GM21390 (cell line): Measurements from ENCODE around the gene DSG2.
"Not testable (repeated sequence)": the region's sequence is repeated elsewhere in the genome, so short reads cannot be mapped to it uniquely, and the experiment has no call there.

Source experiments
- ATAC-seq: cut with Tn5 transposase; IDR thresholded peaks from one replicate; pipeline ENCODE4 v1.9.1; 2021; ENCODE audit not compliant: unreplicated experiment

DSG2 gene

DNA sequence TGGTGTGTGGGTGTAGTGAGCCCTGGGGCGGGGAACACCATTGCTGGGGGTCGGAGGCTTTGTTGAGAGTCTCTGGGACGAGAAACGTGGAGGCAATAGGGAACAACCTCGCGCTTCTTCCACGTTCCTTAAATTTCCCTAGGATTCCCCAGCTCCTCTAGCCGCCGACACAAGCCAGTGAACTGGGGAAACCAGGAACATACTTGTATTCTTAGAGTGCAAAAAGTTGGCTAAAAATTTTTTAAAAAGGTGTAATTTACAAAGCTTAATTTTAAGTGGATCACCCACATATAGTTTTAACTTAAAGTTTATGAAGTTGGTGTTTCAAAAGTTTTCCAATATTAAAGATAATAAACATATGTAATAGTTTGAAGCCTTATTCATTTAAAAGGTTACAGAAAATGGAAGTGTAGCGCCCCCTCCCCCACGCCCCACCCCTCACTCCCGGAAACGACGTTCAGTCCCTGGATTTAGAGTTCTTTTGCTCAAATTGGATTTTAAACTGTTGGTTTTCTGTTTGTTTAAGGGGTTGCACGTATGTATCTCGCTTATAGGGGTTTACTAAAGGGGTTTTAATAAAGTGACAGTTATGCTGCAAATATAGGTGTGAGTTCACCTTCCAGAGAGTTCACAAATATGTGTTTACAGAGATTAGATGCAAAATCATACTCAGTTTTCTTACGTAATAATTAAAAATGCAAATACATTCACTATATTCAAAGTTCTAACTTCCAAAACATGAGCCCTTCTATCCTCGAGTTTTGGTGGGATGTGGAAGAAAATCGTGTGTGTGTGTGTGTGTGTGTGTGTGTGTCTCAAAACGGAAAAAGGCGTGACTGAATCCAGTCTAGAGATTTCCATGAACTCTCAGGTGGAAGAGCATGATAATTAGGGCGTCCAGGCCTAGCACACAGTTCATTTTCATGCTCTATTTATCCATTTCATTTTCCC, 872 bp downstream of the DSG2 start:
- ATAC-seq = no peak

DNA sequence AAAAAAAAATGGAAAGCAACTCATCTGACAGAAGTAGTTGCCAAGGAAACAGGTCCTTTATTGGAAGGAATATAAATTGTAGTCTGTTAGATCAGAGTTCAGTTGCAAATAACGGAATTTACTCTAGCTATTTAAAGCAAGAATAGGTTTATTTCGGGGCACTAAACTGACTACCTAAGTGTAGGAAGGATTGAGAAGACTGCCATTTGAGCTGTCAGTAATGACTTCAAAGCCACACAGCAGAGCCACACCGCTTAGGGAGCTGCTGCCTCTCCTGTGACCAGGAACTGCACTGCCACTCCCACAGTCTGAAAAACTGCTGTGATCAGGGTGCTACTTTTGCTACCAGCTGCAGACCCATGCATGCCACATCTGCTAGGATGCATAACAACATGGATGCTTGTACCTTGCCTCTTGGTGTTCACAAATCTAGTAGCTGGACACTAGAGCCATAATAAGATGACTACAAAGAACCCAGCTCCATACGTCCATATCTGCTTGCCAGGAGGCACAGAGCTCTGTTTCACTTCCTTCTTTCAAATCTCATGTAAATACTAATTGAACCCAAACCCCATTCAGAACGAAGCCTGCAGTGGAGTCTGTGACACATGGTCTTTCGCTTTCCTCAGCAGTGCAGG, 2.2 kb downstream of the DSG2 start:
- ATAC-seq = peak; percentile 91

DNA sequence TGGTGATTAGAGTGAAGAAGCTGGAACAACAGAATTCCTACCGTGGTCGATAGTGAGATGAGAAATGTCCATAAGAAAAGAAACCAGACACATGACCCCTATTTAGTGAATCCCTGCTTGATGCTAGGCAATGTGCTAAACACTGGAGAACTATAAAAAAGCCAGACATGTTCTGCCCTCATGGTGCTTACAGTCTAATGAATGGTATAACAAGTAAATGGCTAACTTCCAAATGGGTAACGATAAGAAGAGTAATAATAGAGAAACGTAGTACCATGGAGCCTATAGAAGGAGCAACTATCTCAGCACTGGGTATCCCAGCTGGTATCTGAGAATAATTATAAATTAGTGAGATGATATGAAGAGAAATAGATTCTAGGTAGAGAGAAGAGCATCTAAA, 5.0 kb downstream of the DSG2 start:
- no peak for ATAC-seq

DNA sequence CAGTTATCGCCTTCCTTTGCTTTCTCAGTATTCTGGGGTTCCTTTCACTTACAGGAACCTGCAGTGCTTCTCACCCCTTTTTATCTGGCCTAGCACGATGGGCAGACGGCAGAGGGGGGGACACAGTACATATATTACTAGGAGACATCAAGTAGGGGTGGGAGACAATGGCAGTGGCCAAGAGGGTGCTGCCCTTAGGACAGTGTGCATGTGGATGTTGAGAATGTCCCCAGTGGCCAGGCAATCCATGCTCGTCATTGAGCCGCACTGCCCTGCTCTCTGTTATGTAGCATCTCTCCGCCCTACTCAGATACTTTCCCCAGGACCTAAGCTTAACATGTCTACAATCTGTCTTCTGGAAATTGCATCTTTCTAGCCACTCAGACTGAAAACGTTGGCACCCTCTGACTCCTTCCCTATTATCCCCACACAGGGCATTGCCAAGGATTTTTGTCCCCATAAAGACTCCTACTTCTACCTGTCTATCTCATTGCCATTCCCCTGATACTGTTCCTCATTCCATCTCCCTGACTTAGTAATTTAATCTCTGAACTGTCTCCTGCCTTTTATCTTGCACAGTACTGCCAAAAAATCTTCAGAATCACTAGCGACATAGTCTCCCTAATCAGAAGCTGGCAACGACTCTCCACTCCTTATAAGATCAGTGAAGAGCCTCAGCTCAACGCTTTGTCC, 6.6 kb downstream of the DSG2 start:
- no peak for ATAC-seq

DNA sequence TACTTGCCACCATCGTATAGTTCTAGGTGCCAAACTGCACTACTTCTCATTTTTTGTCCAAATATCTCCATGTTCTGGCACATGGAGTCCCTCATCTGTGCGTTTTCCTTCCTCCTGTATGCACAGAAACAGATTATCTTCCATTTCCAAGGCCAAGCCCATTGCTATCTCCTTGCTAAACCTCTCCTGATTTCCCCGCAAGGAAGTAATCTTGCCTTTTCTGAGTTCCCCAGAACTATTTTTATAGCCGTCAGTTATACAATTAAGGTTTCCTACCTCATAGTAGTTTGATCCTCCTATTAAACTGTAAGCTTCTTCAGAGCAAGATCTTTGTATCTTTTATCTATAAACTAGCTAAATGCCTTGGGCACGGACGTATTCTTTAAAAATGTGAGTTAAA, 7.2 kb downstream of the DSG2 start:
- no peak for ATAC-seq

DNA sequence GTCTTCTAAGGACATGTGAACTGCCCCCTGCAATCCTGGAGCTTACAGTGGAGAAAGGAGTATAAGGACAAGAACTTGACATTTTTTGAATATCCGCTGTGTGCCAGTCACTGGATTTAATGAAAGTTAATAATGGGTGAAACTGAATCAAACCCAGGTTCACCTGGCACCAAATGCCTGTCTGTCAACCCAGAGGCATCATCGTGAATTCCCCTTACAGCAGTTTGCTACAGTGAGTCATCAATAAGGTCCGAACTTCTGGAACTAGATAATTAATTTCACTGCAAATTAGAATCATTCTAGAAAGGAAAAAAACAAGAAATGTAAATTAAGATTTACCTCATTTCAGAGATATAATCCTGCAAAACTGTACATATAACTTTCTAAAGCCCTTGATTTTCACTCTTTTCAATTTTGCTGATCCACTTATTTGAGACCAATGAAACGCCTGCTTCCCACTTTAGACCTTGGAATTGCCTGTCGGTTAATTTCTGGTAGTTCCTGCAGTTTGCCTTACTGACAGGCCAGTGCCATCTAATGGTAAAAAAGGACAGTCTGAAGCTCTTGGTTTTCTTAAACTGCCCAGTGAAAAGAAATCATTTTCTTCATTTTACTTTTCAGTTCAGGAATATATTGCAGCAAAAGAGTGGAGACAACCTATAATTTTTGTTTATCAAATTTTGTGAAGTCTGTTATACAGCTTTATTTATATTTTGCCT, 8.2 kb downstream of the DSG2 start:
- ATAC-seq = no peak

DNA sequence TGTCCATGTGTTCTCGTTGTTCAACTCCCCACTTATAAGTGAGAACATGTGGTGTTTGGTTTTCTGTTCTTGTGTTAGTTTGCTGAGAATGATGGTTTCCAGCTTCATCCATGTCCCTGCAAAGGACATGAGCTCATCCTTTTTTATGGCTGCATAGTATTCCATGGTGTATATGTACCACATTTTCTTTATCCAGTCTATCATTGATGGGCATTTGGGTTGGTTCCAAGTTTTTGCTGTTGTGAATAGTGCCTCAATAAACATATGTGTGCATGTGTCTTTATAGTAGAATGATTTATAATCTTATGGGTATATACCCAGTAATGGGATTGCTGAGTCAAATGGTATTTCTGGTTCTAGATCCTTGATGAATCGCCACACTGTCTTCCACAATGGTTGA, 9.1 kb downstream of the DSG2 start:
- not testable (repeated sequence) for ATAC-seq

DNA sequence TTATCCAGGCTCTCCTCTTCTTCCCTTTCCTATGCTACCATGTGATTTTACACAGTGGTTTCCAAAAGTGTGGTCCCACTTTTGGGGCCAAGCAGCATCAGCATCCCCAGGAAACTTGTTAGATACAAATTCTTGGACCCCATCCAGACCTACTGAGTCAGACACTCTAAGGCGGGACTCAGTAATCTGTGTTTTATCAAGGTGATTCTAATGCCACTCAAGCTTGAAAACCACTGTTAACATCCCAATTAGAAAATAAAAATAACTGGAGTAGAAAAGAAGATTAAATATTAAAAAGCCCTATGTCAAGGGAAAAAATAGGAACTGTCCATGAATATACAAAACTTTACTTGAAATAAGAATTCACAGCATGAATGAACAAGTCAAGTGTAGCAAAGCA, 10.8 kb downstream of the DSG2 start:
- ATAC-seq = no peak

DNA sequence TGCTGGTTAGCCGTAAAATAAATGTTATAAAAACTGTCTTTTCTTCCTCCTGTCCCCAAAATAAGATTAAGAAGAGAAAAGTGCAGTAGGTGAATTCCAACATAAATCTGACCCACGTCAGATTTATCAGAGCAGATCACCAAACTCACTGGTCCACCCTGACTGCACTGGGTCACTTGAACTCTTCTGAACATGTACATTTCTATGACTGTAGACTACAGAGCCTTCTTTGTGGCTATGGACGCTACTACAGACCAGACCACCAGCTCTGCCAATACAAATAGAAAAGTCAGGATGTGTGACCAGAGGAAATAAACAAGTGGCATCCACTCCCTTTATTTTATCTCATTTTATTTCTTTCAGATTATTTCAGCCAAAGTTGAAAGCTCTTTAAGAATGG, 11.6 kb downstream of the DSG2 start:
- ATAC-seq = no peak

DNA sequence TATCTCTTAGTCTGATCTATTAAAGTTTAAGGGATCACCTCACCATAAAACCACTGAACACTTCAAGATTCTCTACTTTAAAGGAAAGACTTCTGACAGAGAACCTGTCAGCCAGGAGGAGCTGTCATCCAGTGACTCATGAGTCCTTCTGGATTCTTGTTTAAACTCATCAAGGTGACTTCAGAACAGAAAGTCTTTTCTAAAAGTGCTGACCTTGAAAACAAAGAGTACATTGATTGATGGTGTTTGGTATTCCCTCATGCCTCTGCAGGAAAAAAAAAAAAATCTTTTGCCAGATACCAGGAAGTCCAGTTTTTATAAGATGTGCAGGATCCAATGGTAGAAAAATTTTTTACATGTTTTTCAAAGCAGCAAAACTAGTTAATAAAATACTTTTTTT, 12.3 kb downstream of the DSG2 start:
- ATAC-seq = no peak

DNA sequence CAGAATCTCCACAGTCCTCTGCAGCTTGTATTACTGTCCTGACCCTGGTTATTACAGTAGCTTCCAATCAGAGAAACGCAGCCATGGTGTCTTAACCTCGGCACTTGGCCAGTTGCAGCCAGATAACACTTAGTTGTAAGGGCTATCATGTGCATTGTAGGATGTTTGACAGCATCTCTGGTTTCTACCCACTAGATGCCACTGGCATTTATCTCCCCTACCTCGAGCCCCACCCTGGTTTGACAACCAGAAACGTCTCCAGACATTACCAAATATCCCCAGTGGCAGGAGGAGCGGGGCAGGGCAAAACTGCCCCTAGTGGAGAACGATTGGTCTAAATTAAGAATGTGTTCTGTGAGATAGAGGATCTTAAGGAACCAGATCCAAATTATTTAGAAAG, 13.1 kb downstream of the DSG2 start:
- ATAC-seq = no peak

DNA sequence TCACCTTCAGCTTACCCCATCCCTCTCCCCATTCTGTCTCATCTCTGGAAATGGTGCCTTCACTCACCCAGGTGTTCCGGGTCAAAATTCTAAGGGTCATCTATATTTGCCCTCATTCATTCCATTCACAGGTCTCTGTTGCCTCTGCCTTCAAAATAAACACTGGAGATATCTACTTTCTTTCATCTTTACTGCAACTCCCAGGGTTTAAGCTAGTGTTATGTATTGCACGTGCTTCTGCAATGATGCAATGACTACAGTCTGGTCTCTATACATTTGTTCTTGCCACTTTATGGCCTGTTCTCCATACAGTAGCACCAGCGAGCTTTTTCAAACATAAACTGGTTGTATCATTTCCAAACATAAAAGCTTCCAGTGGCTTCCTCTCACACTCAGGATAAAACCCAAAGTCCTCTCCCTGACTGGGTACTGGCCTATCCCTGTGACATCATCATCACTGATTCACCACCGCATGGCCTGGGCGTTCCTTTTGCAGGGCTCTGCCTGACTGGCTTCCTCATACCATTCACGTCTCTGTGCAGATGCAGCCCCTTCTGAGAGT, 14.3 kb downstream of the DSG2 start:
- ATAC-seq = no peak

DNA sequence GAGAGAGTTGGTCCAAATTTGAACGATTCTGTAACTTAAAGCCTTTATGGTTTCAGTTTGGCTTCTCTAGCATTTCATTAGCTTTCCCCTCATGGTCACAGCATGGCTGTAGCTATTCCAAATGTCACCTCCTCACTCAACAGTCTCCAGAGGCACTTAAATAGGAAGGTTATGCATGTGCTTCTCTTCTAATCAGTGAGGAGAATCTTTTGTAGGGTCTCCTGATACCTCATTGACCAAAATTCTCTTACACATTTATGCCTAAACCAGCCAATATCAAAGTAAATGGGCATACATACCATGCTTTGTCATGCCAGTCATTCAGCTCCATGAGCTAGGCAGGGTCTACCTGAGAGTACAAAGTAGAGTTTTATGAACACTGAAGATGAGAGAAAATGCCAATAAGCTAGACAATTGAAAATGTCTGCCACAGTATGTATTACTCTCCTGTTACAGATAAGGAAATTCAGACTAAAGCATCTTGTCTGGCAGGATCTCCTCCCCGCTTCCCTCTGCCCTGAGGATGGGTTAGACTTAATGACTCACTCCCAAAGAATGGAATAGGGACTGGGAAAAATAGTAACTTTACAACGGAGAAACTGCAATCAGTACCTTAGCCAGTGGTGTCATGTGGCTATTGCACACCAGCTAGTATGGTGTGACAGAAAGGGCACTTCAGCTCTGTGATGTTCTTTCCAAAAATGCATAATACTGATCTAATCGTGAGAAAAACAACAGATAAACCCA, 15.4 kb downstream of the DSG2 start:
- no peak for ATAC-seq

DNA sequence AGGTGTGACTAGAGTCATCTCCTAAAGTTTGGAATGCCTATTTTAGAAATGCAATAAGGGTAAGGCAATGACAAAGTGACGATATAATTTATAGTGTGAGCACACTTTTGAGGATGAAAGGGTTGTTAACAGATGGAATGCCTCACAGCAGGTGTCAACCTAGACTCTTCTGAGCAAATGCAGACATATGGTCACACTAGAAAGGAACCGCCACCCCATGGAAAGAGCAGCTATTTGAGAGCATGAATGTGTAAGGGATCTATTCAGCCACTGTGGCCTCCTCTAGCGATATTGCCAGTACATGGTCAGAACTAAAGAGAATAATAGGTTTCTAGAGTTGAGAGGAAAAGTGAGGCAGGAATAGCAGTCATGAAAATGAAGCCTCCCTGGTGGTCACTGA, 18.5 kb downstream of the DSG2 start:
- ATAC-seq = no peak

DNA sequence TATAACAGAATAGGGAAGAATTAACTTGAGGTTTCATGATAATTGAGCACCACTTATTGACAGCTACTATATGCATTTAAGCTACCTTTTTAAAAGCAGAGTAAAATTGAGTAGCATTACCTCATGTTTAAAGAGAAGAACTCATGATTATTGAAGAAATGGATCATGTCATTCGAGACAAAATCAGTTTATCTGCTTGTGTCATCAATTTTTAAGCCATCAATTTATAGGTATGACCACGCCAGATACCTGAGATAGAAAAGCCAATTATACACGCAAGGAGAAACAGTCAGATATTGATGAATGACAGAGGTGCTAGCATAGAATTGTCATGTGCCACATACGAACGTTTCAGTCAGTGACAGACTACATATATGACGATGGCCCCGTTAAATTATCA, 28.4 kb downstream of the DSG2 start:
- no peak for ATAC-seq

DNA sequence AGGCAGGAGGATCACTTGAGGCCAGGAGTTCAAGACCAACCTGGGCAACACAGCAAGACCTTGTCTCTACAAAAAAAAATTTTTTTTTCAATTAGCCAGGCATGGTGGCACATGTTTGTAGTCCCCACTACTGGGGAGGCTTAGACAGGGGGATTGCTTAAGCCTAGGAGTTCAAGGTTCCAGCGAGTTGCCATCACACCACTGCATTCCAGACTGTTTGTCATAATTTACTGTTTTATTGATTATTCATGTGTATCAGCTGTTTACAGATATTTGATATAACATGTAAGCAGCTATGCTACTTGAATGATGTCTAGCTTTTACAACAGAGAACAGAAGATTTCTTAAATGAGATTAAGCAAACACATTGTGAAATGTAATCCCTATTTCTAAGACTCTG, 35.3 kb downstream of the DSG2 start:
- ATAC-seq = no peak

DNA sequence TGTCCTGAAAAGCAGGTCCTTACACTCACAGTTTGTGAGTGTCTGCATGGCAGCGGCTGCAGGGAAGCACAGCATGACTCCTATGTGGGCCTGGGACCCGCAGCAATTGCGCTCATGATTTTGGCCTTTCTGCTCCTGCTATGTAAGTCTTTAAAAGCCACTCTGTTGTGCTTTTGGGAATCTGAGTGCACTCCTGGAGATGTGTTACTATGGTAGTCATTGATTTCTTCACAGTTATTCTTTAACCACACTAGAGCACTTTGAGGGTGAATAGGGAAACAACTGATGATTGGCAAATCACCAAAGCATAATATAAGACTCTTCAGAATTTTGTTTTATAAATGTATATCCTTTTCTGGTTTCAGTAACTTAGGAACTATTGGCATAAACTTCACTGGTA, 40.9 kb downstream of the DSG2 start:
- no peak for ATAC-seq

DNA sequence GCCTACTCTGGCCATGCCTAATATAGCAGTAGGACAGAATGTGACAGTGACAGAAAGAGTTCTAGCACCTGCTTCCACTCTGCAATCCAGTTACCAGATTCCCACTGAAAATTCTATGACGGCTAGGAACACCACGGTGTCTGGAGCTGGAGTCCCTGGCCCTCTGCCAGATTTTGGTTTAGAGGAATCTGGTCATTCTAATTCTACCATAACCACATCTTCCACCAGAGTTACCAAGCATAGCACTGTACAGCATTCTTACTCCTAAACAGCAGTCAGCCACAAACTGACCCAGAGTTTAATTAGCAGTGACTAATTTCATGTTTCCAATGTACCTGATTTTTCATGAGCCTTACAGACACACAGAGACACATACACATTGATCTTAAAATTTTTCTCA, 48.5 kb downstream of the DSG2 start:
- no peak for ATAC-seq

DNA sequence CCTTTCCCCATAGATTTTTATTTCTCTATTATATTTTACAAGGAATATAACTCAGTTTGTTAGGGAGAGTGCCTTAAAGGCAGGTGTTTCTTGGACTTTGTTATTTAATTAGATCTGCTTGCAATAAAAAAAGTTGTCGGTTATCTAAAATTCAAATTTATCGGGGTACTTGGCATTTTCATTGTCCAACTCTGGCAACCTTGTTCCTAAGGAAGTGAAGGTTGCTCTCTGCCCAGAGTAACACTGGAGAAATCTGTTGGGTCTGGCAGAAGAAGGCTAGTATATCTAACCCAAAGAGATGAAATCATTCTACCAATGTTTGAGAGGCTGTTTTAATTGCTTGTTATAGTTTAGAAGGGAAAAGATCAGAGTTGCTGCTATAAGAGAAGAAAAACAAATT, 50.9 kb downstream of the DSG2 start:
- ATAC-seq = no peak

DNA sequence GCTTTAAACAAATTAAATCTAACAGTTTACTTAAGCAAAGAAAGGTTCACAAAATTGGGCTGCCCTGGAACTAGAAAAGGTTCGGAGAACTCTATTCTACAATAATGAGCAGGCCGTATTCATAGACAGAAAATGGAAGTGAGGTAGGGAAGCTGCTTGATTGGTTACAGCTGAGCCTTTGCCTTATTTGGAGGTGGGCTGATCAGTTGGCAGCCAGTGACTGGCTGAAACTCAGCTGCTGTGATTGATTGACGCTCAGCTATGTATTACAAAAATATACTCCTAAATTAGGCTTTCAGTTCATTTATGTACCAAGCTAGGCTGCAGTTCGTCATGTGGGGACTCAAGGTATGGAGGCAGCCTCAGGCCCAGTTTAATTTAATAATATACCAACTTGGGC, 51.4 kb downstream of the DSG2 start:
- ATAC-seq = no peak
